Activated CD4-positive, alpha-beta T cell treated with anti-CD3 and anti-CD28 coated beads, Interleukin-2, amount 50 U/mL, for 48 hours (primary cell): Measurements from ENCODE around the gene PDZD7.
A peak's percentile ranks its signal among the peaks of the same experiment; 100 is the strongest.

Experiments
- DNase-seq, 2 experiments: peaks; one replicate each; pipeline ENCODE4 v3.0.0-alpha.2; 2020

The PDZD7 gene

DNA sequence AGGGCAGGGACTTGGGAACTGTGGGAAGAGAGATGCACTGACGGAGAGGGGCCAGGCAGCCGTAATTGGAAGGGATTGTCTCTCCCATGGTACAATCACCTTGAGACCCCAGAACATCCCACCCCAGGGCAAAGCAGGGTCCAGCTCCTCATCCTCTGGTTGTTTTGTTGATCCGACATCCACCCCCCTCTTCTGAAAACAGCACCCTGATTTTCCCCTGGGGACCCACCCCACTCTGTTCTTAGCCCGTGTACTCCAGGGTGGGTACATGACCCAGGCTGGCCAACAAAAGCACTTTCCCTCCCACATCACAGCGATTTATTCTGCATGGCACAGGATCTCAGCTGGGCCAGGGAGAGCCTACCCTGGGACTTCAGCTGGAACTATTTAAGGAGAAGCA is 14.1 kb downstream of the PDZD7 start:
- no peak for DNase-seq

DNA sequence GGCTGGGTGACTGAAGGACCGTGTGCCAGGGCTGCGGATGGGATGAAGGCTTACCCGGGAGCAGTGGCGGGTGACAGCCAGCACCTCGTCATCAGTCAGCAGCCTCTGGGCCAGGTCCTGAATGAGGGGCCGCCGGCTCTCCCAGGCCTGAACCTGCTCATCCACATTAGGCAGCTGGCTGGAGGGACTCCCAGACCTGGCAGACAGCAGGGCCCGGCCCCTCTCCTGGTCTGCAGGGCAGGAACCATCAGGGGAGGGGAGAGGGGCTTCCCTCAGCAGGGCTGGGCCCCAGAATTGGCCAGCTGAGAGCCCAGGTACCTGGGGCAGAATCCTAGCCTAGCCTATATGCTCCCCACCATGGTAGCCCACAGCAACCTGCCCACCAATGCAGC is 15.4 kb downstream of the PDZD7 start:
- DNase-seq, result no peak

DNA sequence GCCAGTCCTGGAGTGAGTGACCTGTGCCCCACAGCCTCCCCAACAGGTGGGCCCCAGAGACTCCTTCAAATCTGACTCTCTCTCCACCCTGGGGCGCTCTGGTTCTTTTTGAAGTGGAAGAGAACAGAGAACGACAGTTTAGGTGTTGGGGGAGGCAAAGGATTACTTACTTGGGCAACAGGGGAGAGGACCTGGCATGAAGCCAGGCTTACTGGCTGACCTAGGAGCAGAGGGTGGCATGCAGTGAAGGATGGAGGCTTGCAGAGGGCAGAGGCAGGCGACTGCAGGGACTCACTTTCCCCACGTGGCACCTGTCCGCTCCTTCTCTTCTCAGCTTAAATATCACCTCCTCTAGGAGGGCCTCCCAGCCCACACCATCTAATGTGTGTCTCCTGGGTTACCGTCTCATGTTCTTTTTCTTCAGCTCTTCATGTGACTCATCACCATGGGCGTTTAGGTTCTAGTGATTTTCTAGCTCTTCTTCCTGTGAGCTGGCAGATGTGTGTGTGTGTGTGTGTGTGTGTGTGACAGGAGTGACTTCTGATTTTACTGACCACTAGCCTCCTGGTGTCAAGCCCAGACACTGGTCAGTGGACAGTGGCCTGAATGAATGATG is 15.9 kb downstream of the PDZD7 start:
- DNase-seq, result peak in 1 of 2 experiments; percentile 27

- peak; percentile 89 to 91 for DNase-seq
These were observed 16.6 kb downstream of the PDZD7 start for GRCh38 chr10:101014230-101014884.

- no peak for DNase-seq
These were observed 17.5 kb downstream of the PDZD7 start for GRCh38 chr10:101013365-101013825.

DNA sequence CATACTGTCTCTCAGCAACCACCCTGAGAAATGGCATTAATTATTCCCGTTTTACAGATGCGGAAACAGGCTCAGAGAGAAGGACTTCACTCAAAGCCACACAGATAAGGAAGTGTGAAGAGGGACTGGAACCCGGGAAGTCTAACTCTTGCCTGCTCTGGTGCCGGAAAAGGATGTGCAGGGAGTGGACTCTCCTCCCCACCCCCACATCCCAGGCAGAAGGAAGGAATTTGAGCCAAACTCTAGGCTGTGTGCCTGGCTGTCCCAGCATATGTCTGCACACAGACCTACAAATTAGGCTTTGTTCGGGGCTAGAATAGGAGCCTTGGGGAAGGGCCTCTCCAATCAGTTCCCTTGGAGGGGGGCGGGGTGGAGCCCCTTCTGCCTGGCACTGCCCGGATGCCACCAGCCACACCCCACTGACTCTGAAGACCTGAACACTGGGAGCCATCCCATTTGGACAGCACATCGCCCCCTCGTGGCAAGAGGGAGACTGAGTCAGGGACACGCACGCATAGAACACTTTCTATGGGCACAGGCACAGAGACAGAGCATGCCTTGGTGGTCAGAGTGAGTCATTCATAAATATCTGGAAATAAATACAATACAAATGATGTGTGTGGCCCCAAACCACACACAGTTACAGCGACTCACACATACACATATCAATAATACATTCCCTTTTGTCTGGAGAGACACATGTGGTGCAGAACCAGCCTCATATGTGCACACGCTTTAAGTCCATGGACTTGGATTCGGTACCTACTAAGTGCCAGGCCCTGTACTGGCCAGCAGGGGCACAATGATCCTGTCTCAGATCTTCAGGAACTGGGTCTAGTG is 18.2 kb downstream of the PDZD7 start:
- DNase-seq, result peak; percentile 87 to 90

- no peak for DNase-seq
These were observed 19.2 kb downstream of the PDZD7 start for GRCh38 chr10:101011517-101012423.

DNA sequence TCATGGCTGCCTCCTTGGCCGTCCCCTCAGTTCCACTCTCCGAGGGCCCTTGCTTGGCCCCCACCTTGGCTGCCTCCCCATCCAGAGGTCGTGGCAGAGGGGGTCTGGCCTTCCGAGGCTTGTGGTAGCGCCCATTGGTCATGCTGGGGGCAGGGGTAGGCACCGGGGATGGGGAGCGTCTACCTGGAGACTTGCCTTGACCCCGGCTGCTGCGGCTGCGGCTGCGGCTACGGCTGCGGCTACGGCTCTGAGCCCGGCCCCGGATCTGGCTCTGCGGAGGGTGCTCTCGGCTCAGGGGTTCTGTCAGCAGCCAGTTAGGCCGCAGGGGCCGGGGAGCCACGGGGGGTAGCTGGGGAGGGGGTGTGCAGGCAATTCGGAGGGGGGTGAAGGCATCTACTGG is 20.6 kb downstream of the PDZD7 start:
- no peak for DNase-seq

GRCh38 chr10:101008823-101009423 is 22.0 kb downstream of the PDZD7 start:
- DNase-seq, result no peak

DNA sequence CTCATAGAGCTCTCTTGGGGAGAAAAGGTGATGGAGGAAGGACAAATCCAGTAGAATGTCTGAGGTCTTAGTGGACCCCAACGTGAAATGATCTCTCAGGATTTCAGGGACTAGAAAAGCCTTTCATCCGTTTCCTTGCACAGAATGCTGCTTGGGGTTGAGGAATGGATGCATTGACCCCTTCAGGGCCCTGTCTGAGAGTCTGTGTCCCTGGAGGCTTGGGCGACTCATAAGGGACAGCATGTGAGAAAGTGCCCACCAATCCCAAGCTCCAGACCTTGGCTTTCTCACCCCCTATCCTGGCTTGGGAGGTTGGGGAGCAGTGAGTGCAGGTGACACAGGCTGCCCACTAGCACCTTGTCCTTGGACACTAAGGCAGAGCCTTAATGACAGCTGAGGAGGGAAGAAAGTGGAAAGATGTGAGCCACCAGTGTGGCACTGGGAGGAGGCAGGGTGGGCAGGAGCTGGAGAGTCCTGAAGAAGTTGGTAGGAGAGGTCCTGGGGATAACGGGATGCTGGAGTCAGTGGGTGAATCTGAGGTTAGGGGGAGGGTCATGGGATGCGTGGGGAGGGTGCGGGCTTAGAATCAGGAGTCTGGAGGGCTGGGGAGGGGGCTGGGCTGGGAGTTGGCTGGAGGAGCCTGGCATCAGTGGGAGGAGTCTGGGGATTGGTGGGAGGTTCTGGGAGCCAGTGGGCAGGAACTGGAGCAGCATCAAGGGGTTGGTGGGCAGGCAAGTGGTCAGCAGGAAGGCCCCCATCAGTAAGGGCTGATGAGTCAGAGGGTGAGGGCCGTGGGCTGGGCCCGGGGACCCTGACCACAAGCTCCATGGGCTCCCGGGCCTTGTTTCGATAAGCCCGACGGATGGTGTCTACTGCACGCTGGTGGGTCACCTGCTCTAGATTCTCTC is 22.8 kb downstream of the PDZD7 start:
- DNase-seq, result no peak

DNA sequence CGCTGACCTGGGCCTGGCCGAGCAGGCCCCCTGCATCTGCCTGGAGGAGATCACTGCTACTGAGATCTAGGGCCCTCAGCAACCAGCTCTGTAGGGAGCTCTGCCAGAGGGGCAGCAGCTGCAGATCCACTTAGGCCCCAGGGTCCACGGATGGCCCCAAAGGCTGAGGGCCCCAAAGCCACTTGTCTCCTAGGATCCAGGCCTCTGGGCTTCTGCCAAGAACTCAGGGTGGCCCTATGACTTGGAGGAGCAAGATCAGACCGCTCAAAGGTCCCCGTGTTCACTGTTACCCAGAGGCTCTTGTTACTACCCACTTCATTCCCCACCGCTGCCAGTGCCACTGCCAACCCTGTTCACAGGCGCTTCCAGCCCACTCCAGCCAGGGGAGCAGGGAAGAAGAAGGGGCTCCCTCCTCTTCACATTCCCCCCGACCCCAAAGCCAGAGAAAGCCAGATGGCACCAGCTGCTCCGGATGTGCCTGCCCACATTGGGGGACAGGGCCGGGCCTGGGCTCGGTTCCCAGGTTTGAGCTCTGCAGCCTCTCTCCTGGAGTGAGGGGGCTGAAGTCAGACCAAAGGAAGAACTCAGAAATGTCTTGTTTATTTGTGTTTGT is 23.7 kb downstream of the PDZD7 start:
- DNase-seq, result no peak

- DNase-seq, result no peak
These were observed 24.3 kb downstream of the PDZD7 start for GRCh38 chr10:101006593-101007098.

DNA sequence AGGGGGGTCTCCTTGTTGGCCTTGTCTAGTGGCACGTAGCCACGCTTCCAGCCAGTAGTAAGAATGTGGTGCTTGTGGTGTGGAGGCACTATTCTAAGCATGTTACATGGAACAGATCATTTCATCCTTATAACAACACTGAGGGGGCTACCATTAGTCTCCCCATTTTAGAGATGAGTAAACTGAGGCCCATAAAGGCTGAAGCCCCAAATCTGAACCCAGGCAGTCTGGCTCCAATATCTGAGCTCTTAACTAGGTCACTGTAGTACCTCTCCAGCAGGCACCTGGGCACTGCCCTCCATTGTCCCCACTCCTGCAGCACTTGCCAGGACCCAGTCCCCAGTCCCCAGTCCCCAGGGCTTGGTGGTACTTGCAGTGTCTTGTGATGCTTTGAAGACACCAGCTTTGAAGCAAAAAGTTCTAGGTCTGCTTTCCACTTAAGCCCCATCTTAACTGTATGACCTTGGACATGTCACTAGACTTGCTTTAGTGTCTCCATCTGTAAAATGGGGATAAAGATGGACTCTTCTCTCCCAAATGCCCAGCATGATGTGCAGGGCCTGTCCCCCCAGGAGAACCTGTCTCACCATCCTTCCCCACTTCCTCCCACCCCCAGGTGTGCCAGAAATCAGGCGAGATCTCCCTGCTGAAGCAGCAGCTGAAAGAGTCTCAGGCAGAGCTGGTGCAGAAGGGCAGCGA is 24.9 kb downstream of the PDZD7 start:
- DNase-seq, result no peak

- DNase-seq, result no peak
These were observed 25.6 kb downstream of the PDZD7 start for GRCh38 chr10:101005361-101005760.

GRCh38 chr10:101003639-101004206 is 27.2 kb downstream of the PDZD7 start:
- DNase-seq, result no peak

- no peak for DNase-seq
These were observed 28.5 kb downstream of the PDZD7 start for GRCh38 chr10:101002456-101002855.

GRCh38 chr10:101001659-101002035 is 29.3 kb downstream of the PDZD7 start:
- no peak for DNase-seq

- DNase-seq, result no peak
These were observed 29.8 kb downstream of the PDZD7 start for GRCh38 chr10:101000915-101001658.
